ENCODE results near the gene SLC6A13. TPM values are rescaled to one million over a fixed set of nuclear protein-coding genes. Genes with fewer than 3 reads are reported as not detected.
"Not testable (repeated sequence)": the region's sequence is repeated elsewhere in the genome, so short reads cannot be mapped to it uniquely, and the experiment has no call there.

Gene SLC6A13
- 0.39 TPM for total RNA-seq

GRCh38 chr12:262817-263216 lies at the start of gene SLC6A13:
Gene SLC6A13 (minus strand): TSS chr12:262836. CDS start chr12:260052, 2,784 bp downstream.
- no peak for DNase-seq

GRCh38 chr12:308511-308910 lies 45.9 kb upstream of the SLC6A13 start:
- no peak for DNase-seq

- no peak for DNase-seq
Measured at GRCh38 chr12:307406-307805, 44.8 kb upstream of the SLC6A13 start.

GRCh38 chr12:304805-305204 lies 42.2 kb upstream of the SLC6A13 start:
- no peak for DNase-seq

GRCh38 chr12:302766-303165 lies 40.1 kb upstream of the SLC6A13 start:
- DNase-seq = not testable (repeated sequence)

- DNase-seq = not testable (repeated sequence)
Measured at GRCh38 chr12:300166-300565, 37.5 kb upstream of the SLC6A13 start.

GRCh38 chr12:299511-299910 lies 36.9 kb upstream of the SLC6A13 start:
- DNase-seq = not testable (repeated sequence)

- not testable (repeated sequence) for DNase-seq
Measured at GRCh38 chr12:298059-298458, 35.4 kb upstream of the SLC6A13 start.

- DNase-seq = no peak
Measured at GRCh38 chr12:295132-295531, 32.5 kb upstream of the SLC6A13 start.

GRCh38 chr12:293199-293598 lies 30.6 kb upstream of the SLC6A13 start:
- no peak for DNase-seq

GRCh38 chr12:292186-292585 lies 29.6 kb upstream of the SLC6A13 start:
- no peak for DNase-seq

GRCh38 chr12:291153-291723 lies 28.6 kb upstream of the SLC6A13 start:
- no peak for DNase-seq

- no peak for DNase-seq
Measured at GRCh38 chr12:288687-289086, 26.1 kb upstream of the SLC6A13 start.

GRCh38 chr12:286531-287300 lies 24.1 kb upstream of the SLC6A13 start:
- no peak for DNase-seq

- DNase-seq = no peak
Measured at GRCh38 chr12:278046-278445, 15.4 kb upstream of the SLC6A13 start.

- no peak for DNase-seq
Measured at GRCh38 chr12:275812-276211, 13.2 kb upstream of the SLC6A13 start.

GRCh38 chr12:273382-273781 lies 10.7 kb upstream of the SLC6A13 start:
- no peak for DNase-seq

- no peak for DNase-seq
Measured at GRCh38 chr12:272942-273341, 10.3 kb upstream of the SLC6A13 start.

GRCh38 chr12:271161-271560 lies 8.5 kb upstream of the SLC6A13 start:
- no peak for DNase-seq

- no peak for DNase-seq
Measured at GRCh38 chr12:269191-269590, 6.6 kb upstream of the SLC6A13 start.

GRCh38 chr12:268483-268840 lies 5.8 kb upstream of the SLC6A13 start:
- no peak for DNase-seq

GRCh38 chr12:267581-268482 lies 5.2 kb upstream of the SLC6A13 start:
- no peak for DNase-seq

GRCh38 chr12:265096-265495 lies 2.5 kb upstream of the SLC6A13 start:
- DNase-seq = no peak

Measured in skin of body (tissue), 2 donors.